Right hindlimb (tissue), 1 donor: ENCODE measurements around the gene NEXMIF.
"Not testable (repeated sequence)": the region's sequence is repeated elsewhere in the genome, so short reads cannot be mapped to it uniquely, and the experiment has no call there.

Source experiments
- DNase-seq: peaks from one replicate; pipeline ENCODE4 v3.0.0-alpha.2; 2018

The NEXMIF gene

GRCh38 chrX:74788545-74789086, 136.6 kb downstream of the NEXMIF start:
- no peak for DNase-seq

GRCh38 chrX:74784629-74785028, 140.6 kb downstream of the NEXMIF start:
- no peak for DNase-seq

DNA sequence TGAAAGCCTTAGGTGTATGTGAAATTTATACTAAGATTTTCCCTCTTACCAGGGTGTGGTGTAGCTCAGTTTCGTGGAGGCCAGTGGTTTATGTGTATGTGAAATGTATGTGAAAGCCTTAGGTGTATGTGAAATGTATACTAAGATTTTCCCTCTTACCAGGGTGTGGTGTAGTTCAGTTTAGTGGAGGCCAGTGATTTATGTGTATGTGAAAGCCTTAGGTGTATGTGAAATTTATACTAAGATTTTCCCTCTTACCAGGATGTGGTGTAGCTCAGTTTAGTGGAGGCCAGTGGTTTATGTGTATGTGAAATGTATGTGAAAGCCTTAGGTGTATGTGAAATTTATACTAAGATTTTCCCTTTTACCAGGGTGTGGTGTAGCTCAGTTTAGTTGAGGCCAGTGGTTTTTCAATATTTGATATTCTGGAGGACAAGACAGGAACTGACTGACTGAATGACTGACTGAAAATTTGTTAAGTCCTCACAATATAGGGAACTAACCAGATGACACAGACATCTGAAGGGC, 143.7 kb downstream of the NEXMIF start:
- DNase-seq: no peak

DNA sequence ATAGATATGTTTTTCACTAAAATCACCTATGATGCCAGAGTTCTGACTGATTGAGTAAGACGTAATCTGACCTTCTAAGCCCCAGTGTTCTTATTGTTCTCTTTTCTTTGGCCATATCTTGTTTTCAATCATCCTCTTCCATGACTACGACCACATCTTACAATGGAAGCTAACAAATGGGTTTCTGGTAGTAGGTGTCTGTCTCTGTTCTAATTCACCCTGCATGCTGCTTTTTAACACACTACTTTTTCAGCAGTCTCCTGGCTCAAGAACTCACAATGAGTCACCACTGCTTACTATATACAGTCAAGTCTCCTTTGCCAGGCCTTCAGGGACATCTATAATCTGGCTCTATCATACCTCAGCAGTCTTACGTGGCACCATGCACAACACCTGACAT, 146.1 kb downstream of the NEXMIF start:
- no peak for DNase-seq

DNA sequence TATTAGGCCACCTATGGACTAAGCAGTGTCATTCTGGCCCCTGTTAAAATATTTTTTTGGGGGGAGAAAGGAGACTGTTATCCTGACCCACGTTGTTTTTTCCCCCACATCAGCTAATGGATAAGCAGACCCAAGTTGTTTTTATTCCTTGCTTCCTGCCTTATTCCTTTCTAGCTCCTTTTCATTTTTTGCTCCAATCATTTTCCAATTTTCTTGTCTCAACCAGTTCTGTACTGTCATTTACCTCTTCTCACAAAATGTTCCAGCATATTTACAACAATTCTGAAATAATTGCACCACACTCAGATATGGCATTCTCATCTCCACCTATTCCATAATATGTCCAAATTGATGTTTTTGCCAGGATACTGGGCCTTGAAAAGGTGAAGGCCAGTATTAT, 150.3 kb downstream of the NEXMIF start:
- no peak for DNase-seq

DNA sequence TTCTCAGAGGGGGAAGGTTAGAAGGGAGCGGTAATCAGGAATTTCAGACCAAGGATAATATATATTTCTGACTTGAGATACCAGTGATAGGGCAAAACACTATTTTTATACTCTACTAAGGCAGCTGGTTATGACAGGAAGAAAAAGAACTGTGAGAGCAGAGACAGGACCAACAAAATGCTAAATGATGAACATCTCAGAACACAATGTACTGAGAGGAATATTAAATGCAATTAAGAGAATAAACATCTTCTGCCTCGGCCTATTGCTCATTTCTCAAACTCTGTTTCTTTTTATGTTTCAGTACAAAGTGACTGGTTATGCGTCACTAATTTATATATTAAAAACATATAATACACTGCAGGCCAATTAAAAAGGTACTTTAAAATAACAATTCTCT, 188.8 kb downstream of the NEXMIF start:
- no peak for DNase-seq

- no peak for DNase-seq
Observed at GRCh38 chrX:74705269-74705668, 220.0 kb downstream of the NEXMIF start.

DNA sequence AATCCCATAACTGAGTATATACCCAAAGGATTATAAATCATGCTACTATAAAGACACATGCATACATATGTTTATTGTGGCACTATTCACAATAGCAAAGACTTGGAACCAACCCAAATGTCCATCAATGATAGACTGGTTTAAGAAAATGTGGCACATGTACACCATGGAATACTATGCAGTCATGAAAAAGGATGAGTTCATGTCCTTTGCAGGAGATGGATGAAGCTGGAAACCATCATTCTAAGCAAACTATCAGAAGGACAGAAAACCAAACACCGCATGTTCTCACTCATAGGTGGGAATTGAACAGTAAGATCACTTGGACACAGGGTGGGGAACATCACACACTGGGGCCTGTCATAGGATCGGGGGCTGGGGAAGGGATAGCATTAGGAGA, 223.9 kb downstream of the NEXMIF start:
- not testable (repeated sequence) for DNase-seq

GRCh38 chrX:74684466-74684865, 240.8 kb downstream of the NEXMIF start:
- no peak for DNase-seq
